GM19372 (cell line): ENCODE measurements around the gene CANX.

Source experiments
- ATAC-seq: cut with Tn5 transposase; IDR thresholded peaks from one replicate; pipeline ENCODE4 v1.9.1; 2021; ENCODE audit warnings: mild to moderate bottlenecking, low read depth, moderate library complexity; ENCODE audit not compliant: unreplicated experiment

Gene CANX

GRCh38 chr5:179747811-179748210 is 49.0 kb downstream of the CANX start:
- ATAC-seq = no peak

GRCh38 chr5:179749857-179750508 is 51.2 kb downstream of the CANX start:
- no peak for ATAC-seq

GRCh38 chr5:179753971-179754370 is 55.2 kb downstream of the CANX start:
- no peak for ATAC-seq

GRCh38 chr5:179755022-179755421 is 56.3 kb downstream of the CANX start:
- no peak for ATAC-seq

GRCh38 chr5:179758955-179759354 is 60.2 kb downstream of the CANX start:
- no peak for ATAC-seq

GRCh38 chr5:179759581-179760551 is 61.1 kb downstream of the CANX start:
- no peak for ATAC-seq

GRCh38 chr5:179762079-179762780 is 63.5 kb downstream of the CANX start:
- no peak for ATAC-seq

- no peak for ATAC-seq
Observed at GRCh38 chr5:179762781-179763176, 64.0 kb downstream of the CANX start.

GRCh38 chr5:179763215-179763945 is 64.6 kb downstream of the CANX start:
- no peak for ATAC-seq

- no peak for ATAC-seq
Observed at GRCh38 chr5:179764056-179764455, 65.3 kb downstream of the CANX start.

GRCh38 chr5:179765400-179765799 is 66.6 kb downstream of the CANX start:
- no peak for ATAC-seq

GRCh38 chr5:179766021-179766725 is 67.4 kb downstream of the CANX start:
- ATAC-seq = no peak

GRCh38 chr5:179766726-179767455 is 68.1 kb downstream of the CANX start:
- ATAC-seq = no peak

- no peak for ATAC-seq
Observed at GRCh38 chr5:179767496-179768100, 68.8 kb downstream of the CANX start.

- no peak for ATAC-seq
Observed at GRCh38 chr5:179768326-179769085, 69.7 kb downstream of the CANX start.

- no peak for ATAC-seq
Observed at GRCh38 chr5:179769271-179769670, 70.5 kb downstream of the CANX start.

GRCh38 chr5:179769796-179770195 is 71.0 kb downstream of the CANX start:
- no peak for ATAC-seq

GRCh38 chr5:179771311-179771895 is 72.6 kb downstream of the CANX start:
- no peak for ATAC-seq
